ENCODE results near the gene PPP1CC.

The PPP1CC gene

GRCh38 chr12:110705309-110705708 lies 37.4 kb downstream of the PPP1CC start:
- WGBS, 2 experiments = 84 to 93% methylated on average over 2 to 3 of the region's 3 CpGs
- Histone ChIP-seq H3K36me3 (ENCODE audit: control insufficient read depth, insufficient read depth, low read length) (no peaks in the 10 kb centered on the region), H3K4me1 (ENCODE audit: control insufficient read depth, insufficient read depth, low read length) (no peaks in the 10 kb centered on the region), H3K9me3 (ENCODE audit: control insufficient read depth, low read length) (no peaks in the 10 kb centered on the region), H3K27me3 (ENCODE audit: control insufficient read depth, insufficient read depth, low read length, poor library complexity, severe bottlenecking) (no peaks in the 10 kb centered on the region), H3K4me3 (ENCODE audit: insufficient read depth, low read depth, low read length) (no peak overlapping the region), H3K27ac (ENCODE audit: insufficient read depth, low read depth, low read length, poor library complexity, severe bottlenecking) (no peak overlapping the region)

GRCh38 chr12:110704750-110705149 lies 37.9 kb downstream of the PPP1CC start:
- no peaks in the 10 kb centered on the region for H3K4me1 ChIP-seq (ENCODE audit: control insufficient read depth, insufficient read depth, low read length)
- H3K4me3 ChIP-seq (ENCODE audit: insufficient read depth, low read depth, low read length) = no peak overlapping the region
- no peaks in the 10 kb centered on the region for H3K27me3 ChIP-seq (ENCODE audit: control insufficient read depth, insufficient read depth, low read length, poor library complexity, severe bottlenecking)
- H3K36me3 ChIP-seq (ENCODE audit: control insufficient read depth, insufficient read depth, low read length) = no peaks in the 10 kb centered on the region
- whole genome bisulfite sequencing, 2 experiments = 49 to 56% methylated on average over 5 of the region's 5 CpGs
- H3K9me3 ChIP-seq (ENCODE audit: control insufficient read depth, low read length) = no peaks in the 10 kb centered on the region
- H3K27ac ChIP-seq (ENCODE audit: insufficient read depth, low read depth, low read length, poor library complexity, severe bottlenecking) = no peak overlapping the region

- no peak overlapping the region for H3K27ac ChIP-seq (ENCODE audit: insufficient read depth, low read depth, low read length, poor library complexity, severe bottlenecking)
- WGBS, 2 experiments = 93 to 94% methylated on average over 5 of the region's 5 CpGs
- no peaks in the 10 kb centered on the region for H3K36me3 ChIP-seq (ENCODE audit: control insufficient read depth, insufficient read depth, low read length)
- no peak overlapping the region for H3K4me3 ChIP-seq (ENCODE audit: insufficient read depth, low read depth, low read length)
- no peaks in the 10 kb centered on the region for H3K4me1 ChIP-seq (ENCODE audit: control insufficient read depth, insufficient read depth, low read length)
- H3K27me3 ChIP-seq (ENCODE audit: control insufficient read depth, insufficient read depth, low read length, poor library complexity, severe bottlenecking) = no peaks in the 10 kb centered on the region
- no peaks in the 10 kb centered on the region for H3K9me3 ChIP-seq (ENCODE audit: control insufficient read depth, low read length)
Observed at GRCh38 chr12:110704231-110704630, 38.5 kb downstream of the PPP1CC start.

DNA sequence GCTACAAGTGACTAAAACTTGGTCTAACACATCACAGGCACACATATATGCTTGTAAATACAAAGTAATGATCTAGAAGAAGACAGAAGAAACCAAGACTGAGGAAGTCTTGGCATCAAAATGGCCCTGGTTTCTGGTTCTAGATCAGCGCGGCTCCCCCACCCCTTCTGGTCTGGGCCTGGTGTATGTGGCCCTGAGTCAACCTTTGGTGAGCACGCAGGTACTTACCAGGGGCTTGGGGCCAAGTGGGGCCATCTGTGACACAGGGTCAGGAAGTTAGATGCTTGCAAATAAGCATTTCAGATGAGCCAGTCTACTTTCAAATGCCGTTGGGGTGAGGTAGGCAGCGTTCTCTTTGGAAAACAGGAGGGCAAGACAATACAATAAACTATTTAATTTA lies 40.6 kb downstream of the PPP1CC start:
- Histone ChIP-seq H3K27me3 (ENCODE audit: control insufficient read depth, insufficient read depth, low read length, poor library complexity, severe bottlenecking) (no peaks in the 10 kb centered on the region), H3K9me3 (ENCODE audit: control insufficient read depth, low read length) (no peaks in the 10 kb centered on the region), H3K27ac (ENCODE audit: insufficient read depth, low read depth, low read length, poor library complexity, severe bottlenecking) (no peak overlapping the region), H3K36me3 (ENCODE audit: control insufficient read depth, insufficient read depth, low read length) (no peaks in the 10 kb centered on the region), H3K4me3 (ENCODE audit: insufficient read depth, low read depth, low read length) (no peak overlapping the region), H3K4me1 (ENCODE audit: control insufficient read depth, insufficient read depth, low read length) (no peaks in the 10 kb centered on the region)
- WGBS, 2 experiments = 92 to 94% methylated on average over 4 to 5 of the region's 5 CpGs

DNA sequence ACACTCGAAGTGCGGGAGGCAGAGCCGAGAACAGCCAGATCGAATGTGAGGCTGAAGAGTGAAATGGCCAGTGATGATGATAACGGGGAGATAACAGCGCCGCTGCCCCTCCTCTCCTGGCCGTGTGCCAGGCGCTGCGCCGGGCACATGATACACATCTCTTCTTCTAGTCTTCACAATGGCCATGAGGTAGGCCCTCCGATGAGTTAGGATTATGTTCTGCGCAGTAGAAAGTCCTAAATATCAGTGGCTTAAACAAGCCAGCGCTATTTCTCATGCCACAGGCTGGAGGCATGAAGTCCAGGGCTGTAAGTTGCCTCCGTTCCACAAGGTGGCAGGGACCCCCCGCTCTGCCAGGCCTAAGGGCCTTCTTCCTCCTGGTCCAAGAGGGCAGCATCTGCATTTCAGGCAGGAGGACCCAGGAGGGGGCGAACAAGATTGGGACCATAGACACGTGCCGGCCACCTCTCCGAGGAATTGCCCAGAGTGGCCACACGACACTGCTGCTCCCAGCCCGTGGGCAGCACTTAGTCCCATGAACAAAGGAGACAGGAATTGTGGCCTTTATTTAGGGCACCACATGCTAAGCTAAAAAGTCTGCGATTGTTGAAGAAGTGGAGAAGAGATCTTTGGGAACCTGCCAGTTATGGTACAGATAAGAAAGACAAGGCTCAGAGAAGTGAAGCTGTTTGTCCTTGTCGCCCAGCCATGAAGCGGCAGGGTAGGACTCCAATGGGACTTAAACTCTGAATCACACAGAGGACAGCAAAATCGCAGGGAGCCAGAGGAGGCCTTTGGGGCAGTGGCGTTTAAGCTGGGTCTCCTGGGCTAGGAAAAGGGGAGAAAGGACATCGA lies 42.9 kb downstream of the PPP1CC start:
- H3K27me3 ChIP-seq (ENCODE audit: control insufficient read depth, insufficient read depth, low read length, poor library complexity, severe bottlenecking) = no peaks in the 10 kb centered on the region
- no peak overlapping the region for H3K4me3 ChIP-seq (ENCODE audit: insufficient read depth, low read depth, low read length)
- 90 to 92% methylated on average over 28 of the region's 28 CpGs for WGBS, 2 experiments
- H3K9me3 ChIP-seq (ENCODE audit: control insufficient read depth, low read length) = no peaks in the 10 kb centered on the region
- H3K4me1 ChIP-seq (ENCODE audit: control insufficient read depth, insufficient read depth, low read length) = no peaks in the 10 kb centered on the region
- H3K36me3 ChIP-seq (ENCODE audit: control insufficient read depth, insufficient read depth, low read length) = no peaks in the 10 kb centered on the region
- H3K27ac ChIP-seq (ENCODE audit: insufficient read depth, low read depth, low read length, poor library complexity, severe bottlenecking) = no peak overlapping the region

DNA sequence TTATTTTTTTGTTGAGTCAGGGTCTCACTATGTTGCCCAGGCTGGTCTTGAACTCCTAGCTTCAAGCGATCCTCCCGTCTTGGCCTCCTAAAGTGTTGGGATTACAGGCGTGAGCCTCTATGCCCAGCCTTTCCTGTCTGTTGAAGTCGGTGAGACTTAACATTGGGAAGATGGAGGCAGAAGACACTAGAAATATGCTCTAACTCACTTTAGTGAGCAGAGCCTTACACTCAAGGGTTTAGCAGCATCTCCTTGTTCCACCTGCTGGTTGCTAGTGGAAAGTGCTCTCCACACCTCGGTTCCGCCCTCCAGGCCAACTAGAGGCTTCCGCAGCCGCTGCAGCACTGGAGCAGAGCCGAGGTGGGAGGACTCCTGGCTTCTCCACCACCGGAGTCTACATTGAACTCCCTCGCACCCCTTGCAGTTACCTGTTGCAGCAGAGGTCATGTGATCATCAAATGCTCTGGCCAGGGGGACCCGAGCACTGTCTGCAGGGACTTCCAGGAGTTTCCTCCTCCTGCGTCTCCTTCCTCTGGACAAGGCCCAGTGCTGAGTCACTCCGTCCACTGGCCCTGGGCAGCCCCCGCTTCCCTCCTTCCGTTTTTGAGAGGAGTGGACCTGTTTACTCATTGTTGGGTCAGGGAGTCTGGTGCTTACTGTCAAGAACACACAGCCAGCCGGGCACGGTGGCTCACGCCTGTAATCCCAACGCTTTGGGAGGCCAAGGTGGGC lies 44.4 kb downstream of the PPP1CC start:
- WGBS, 2 experiments = 64% methylated on average over 20 of the region's 20 CpGs
- Histone ChIP-seq H3K36me3 (ENCODE audit: control insufficient read depth, insufficient read depth, low read length) (no peaks in the 10 kb centered on the region), H3K9me3 (ENCODE audit: control insufficient read depth, low read length) (no peaks in the 10 kb centered on the region), H3K4me1 (ENCODE audit: control insufficient read depth, insufficient read depth, low read length) (no peaks in the 10 kb centered on the region), H3K27me3 (ENCODE audit: control insufficient read depth, insufficient read depth, low read length, poor library complexity, severe bottlenecking) (no peaks in the 10 kb centered on the region), H3K4me3 (ENCODE audit: insufficient read depth, low read depth, low read length) (no peak overlapping the region), H3K27ac (ENCODE audit: insufficient read depth, low read depth, low read length, poor library complexity, severe bottlenecking) (no peak overlapping the region)

DNA sequence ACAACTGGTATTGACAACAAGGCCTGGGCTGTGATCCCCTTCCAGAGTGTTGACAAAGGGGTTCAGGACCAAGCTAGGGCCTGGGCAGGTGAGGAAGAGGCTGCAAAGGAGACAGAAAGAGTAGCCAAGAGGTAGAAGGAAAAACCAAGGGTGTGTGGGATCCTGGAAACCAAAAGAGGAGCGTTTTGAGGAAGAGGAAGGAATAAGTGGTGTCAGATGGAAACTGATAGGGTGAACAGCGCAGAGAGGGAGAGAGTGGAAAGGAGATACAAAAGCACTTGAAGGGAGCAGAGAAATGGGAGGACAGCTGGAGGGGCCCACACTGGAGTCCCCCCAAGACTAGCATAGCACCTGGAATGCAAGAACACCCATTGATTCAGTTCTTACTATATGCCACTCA lies 45.5 kb downstream of the PPP1CC start:
- WGBS, 2 experiments = 94 to 95% methylated on average over 2 of the region's 2 CpGs
- H3K27me3 ChIP-seq (ENCODE audit: control insufficient read depth, insufficient read depth, low read length, poor library complexity, severe bottlenecking) = no peaks in the 10 kb centered on the region
- H3K4me3 ChIP-seq (ENCODE audit: insufficient read depth, low read depth, low read length) = no peak overlapping the region
- H3K27ac ChIP-seq (ENCODE audit: insufficient read depth, low read depth, low read length, poor library complexity, severe bottlenecking) = no peak overlapping the region
- no peaks in the 10 kb centered on the region for H3K36me3 ChIP-seq (ENCODE audit: control insufficient read depth, insufficient read depth, low read length)
- no peaks in the 10 kb centered on the region for H3K4me1 ChIP-seq (ENCODE audit: control insufficient read depth, insufficient read depth, low read length)
- no peaks in the 10 kb centered on the region for H3K9me3 ChIP-seq (ENCODE audit: control insufficient read depth, low read length)

DNA sequence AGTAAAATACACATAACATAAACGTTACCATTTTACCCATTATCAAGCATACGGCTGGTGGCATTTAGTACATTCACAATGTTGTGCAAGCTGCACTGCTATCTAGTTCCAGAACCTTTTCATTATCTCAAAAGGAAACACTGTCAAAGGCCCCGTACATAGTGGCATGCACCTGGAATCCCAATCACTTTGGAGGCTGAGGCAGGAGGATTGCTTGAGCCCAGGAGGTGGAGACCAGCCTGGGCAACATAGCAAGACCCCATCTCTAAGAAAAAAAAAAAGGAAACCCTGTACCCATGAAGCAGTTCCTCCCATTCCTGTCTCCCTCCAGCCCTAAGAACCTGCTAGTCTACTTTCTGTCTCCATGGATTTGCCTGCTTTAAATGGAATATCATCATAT lies 46.4 kb downstream of the PPP1CC start:
- no peak overlapping the region for H3K4me3 ChIP-seq (ENCODE audit: insufficient read depth, low read depth, low read length)
- H3K36me3 ChIP-seq (ENCODE audit: control insufficient read depth, insufficient read depth, low read length) = no peaks in the 10 kb centered on the region
- no peaks in the 10 kb centered on the region for H3K4me1 ChIP-seq (ENCODE audit: control insufficient read depth, insufficient read depth, low read length)
- H3K27me3 ChIP-seq (ENCODE audit: control insufficient read depth, insufficient read depth, low read length, poor library complexity, severe bottlenecking) = no peaks in the 10 kb centered on the region
- no peak overlapping the region for H3K27ac ChIP-seq (ENCODE audit: insufficient read depth, low read depth, low read length, poor library complexity, severe bottlenecking)
- WGBS, 2 experiments = 90 to 91% methylated on average over 3 of the region's 3 CpGs
- no peaks in the 10 kb centered on the region for H3K9me3 ChIP-seq (ENCODE audit: control insufficient read depth, low read length)

DNA sequence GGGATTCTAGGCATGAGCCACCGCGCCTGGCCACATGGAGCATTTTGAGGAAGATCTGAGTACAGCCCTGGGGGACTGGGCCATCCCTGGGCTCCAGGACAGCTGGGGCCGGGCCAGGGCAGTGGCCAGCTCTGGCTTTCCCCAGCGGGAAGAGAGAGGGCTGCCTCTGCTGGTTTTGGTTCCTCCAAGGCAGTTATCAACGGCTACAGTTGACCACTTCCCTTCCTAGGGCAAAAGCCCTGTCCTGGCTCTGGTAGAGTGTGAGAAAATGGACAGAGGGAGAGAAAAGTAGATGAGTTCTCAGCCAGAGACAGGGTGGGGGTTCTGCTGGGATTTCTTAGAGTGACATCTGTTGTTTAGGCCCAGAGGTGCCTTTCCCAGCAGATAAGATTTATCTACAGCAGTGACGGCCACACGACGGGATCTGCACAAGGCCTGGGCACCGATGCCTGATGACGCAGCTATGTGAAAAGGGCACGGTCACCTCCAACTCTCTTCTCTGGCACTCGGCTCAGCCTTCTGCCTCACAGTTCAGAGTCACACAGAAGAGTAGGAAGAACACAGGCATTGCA lies 48.3 kb downstream of the PPP1CC start:
- Histone ChIP-seq H3K27ac (ENCODE audit: insufficient read depth, low read depth, low read length, poor library complexity, severe bottlenecking) (no peak overlapping the region), H3K27me3 (ENCODE audit: control insufficient read depth, insufficient read depth, low read length, poor library complexity, severe bottlenecking) (peaks cover 3% of the 10 kb centered on the region), H3K36me3 (ENCODE audit: control insufficient read depth, insufficient read depth, low read length) (no peaks in the 10 kb centered on the region), H3K4me1 (ENCODE audit: control insufficient read depth, insufficient read depth, low read length) (peaks cover 9% of the 10 kb centered on the region), H3K4me3 (ENCODE audit: insufficient read depth, low read depth, low read length) (no peak overlapping the region), H3K9me3 (ENCODE audit: control insufficient read depth, low read length) (no peaks in the 10 kb centered on the region)
- 90 to 94% methylated on average over 12 of the region's 12 CpGs for WGBS, 2 experiments

DNA sequence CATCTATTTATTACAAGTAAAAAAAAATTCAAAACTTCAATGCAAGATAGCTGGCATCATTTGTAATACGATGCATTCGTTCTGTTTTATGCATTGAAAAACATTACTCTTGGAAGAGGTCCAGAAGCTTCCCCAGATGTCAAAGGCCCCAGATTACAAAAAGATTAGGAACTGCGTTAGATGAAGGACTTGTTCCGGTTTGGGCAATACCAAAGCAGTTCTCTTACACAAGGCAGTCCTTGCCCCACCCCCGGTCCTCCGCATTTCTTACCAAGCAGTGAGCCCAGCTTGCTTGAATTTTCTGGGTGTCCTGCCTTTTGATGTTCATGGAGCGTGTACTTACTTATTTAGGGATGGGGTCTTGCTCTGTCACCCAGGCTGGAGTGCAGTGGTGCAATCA lies 49.0 kb downstream of the PPP1CC start:
- Histone ChIP-seq H3K27me3 (ENCODE audit: control insufficient read depth, insufficient read depth, low read length, poor library complexity, severe bottlenecking) (peaks cover 4% of the 10 kb centered on the region), H3K4me1 (ENCODE audit: control insufficient read depth, insufficient read depth, low read length) (peaks cover 10% of the 10 kb centered on the region), H3K27ac (ENCODE audit: insufficient read depth, low read depth, low read length, poor library complexity, severe bottlenecking) (no peak overlapping the region), H3K9me3 (ENCODE audit: control insufficient read depth, low read length) (no peaks in the 10 kb centered on the region), H3K36me3 (ENCODE audit: control insufficient read depth, insufficient read depth, low read length) (no peaks in the 10 kb centered on the region), H3K4me3 (ENCODE audit: insufficient read depth, low read depth, low read length) (no peak overlapping the region)
- WGBS, 2 experiments = 93 to 96% methylated on average over 7 of the region's 7 CpGs
